ENCODE measurements around the gene MTRR. TPM values are rescaled to one million over a fixed set of nuclear protein-coding genes. Genes with fewer than 3 reads are reported as not detected.
A peak's percentile ranks its signal among the peaks of the same experiment; 100 is the strongest.

MTRR gene
- total and polyA plus RNA-seq, 3 experiments from 2014 or later, result 36.8 to 50.5 (median 45.5) TPM

DNA sequence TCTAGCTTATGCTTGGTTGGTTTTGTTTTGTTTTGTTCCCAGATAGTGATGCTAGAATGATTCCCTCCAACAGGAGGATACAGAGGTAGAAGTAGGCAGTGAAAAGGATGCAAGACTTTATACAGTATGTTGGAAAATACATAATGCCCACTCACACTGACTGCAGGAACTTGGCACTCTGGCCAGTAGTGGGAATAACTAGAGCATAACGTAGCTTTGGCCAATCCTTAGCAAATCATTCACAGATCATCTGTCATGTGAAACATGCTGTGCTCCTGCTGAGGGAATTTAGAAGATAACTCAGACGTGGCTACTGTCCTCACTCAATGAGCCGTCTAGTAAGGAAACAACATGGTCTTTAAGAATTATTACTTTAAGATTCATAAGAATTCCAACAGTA is 31.5 kb upstream of the MTRR start:
- no peaks in the 10 kb centered on the region for H3K36me3 ChIP-seq (ENCODE audit: insufficient read depth, low read length)
- H3K4me1 ChIP-seq (ENCODE audit: insufficient read depth, low read length), result no peaks in the 10 kb centered on the region
- CTCF ChIA-PET, result no interaction called here
- no peak overlapping the region for H3K27ac ChIP-seq (ENCODE audit: low read depth, low read length)
- H3K4me3 ChIP-seq (ENCODE audit: low read length), result no peak overlapping the region
- no peak overlapping the region for H3K4me3 Mint-ChIP-seq
- H3K27me3 Mint-ChIP-seq, result peaks cover 12 to 36% of the 10 kb centered on the region in 2 donors
- POLR2A ChIA-PET, result no interaction called here
- H3K4me1 Mint-ChIP-seq, result peaks cover 0 to 2% (median 0%) of the 10 kb centered on the region in 3 donors
- H3K27ac Mint-ChIP-seq, result peak overlapping the region in 1 of 8 donors; percentile 10
- H3K36me3 Mint-ChIP-seq, result peaks cover 0 to 7% (median 0%) of the 10 kb centered on the region in 3 donors
- H3K9me3 Mint-ChIP-seq, result no peaks in the 10 kb centered on the region
- H3K9me3 ChIP-seq (ENCODE audit: low read length), result no peaks in the 10 kb centered on the region
- H3K27me3 ChIP-seq (ENCODE audit: insufficient read depth, low read length, poor library complexity, severe bottlenecking), result no peaks in the 10 kb centered on the region
- DNase-seq, result no peak

DNA sequence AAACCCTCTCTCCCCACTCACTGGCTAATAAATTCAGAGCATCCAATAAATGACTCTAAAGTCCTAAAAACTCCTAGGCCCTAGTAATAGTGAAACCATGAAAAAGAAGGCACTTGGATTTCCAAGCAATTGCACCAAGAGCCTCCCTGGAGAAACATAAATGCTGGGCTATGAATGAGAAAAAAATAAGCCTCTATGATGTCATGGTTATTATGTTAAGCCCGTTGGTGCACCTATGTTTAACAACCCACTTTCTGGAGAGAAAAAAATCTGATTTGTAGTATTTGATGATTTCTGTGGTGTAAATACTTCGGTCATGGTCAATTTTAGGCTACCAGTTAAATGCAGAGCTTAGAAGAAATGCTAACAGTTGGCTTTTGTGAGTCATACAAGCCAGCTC is 26.4 kb upstream of the MTRR start:
- Mint-ChIP-seq H3K27me3 (peaks cover 24 to 69% of the 10 kb centered on the region in 2 donors), H3K27ac (no peak overlapping the region), H3K36me3 (peaks cover 0 to 7% (median 0%) of the 10 kb centered on the region in 3 donors), H3K4me1 (peaks cover 0 to 5% (median 0%) of the 10 kb centered on the region in 3 donors), H3K4me3 (no peak overlapping the region), H3K9me3 (peaks cover 0 to 2% (median 0%) of the 10 kb centered on the region in 5 donors)
- ChIA-PET CTCF (no interaction called here), POLR2A (no interaction called here)
- Histone ChIP-seq H3K4me3 (ENCODE audit: low read length) (no peak overlapping the region), H3K9me3 (ENCODE audit: low read length) (no peaks in the 10 kb centered on the region), H3K36me3 (ENCODE audit: insufficient read depth, low read length) (no peaks in the 10 kb centered on the region), H3K4me1 (ENCODE audit: insufficient read depth, low read length) (no peaks in the 10 kb centered on the region), H3K27me3 (ENCODE audit: insufficient read depth, low read length, poor library complexity, severe bottlenecking) (no peaks in the 10 kb centered on the region), H3K27ac (ENCODE audit: low read depth, low read length) (no peak overlapping the region)
- no peak for DNase-seq

- Mint-ChIP-seq H3K4me1 (peaks cover 3 to 7% (median 6%) of the 10 kb centered on the region in 3 donors), H3K36me3 (peaks cover 0 to 7% (median 0%) of the 10 kb centered on the region in 3 donors), H3K4me3 (no peak overlapping the region), H3K27ac (no peak overlapping the region), H3K9me3 (peaks cover 0 to 2% (median 0%) of the 10 kb centered on the region in 5 donors), H3K27me3 (peaks cover 30 to 79% of the 10 kb centered on the region in 2 donors)
- ChIA-PET POLR2A (no interaction called here), CTCF (no interaction called here)
- H3K27ac ChIP-seq (ENCODE audit: low read depth, low read length), result no peak overlapping the region
- no peak overlapping the region for H3K4me3 ChIP-seq (ENCODE audit: low read length)
- H3K36me3 ChIP-seq (ENCODE audit: insufficient read depth, low read length), result no peaks in the 10 kb centered on the region
- no peak for DNase-seq
- H3K4me1 ChIP-seq (ENCODE audit: insufficient read depth, low read length), result peaks cover 6% of the 10 kb centered on the region
- no peaks in the 10 kb centered on the region for H3K9me3 ChIP-seq (ENCODE audit: low read length)
- H3K27me3 ChIP-seq (ENCODE audit: insufficient read depth, low read length, poor library complexity, severe bottlenecking), result peaks cover 8% of the 10 kb centered on the region
Measured at GRCh38 chr5:7844901-7845300, 24.0 kb upstream of the MTRR start.

- POLR2A ChIA-PET, result no interaction called here
- Histone ChIP-seq H3K4me1 (ENCODE audit: insufficient read depth, low read length) (peaks cover 6% of the 10 kb centered on the region), H3K27me3 (ENCODE audit: insufficient read depth, low read length, poor library complexity, severe bottlenecking) (peaks cover 8% of the 10 kb centered on the region), H3K9me3 (ENCODE audit: low read length) (no peaks in the 10 kb centered on the region), H3K4me3 (ENCODE audit: low read length) (no peak overlapping the region), H3K27ac (ENCODE audit: low read depth, low read length) (no peak overlapping the region), H3K36me3 (ENCODE audit: insufficient read depth, low read length) (no peaks in the 10 kb centered on the region)
- no peak for DNase-seq
- H3K9me3 Mint-ChIP-seq, result peaks cover 0 to 2% (median 0%) of the 10 kb centered on the region in 5 donors
- CTCF ChIA-PET, result no interaction called here
- H3K36me3 Mint-ChIP-seq, result peaks cover 0 to 6% (median 0%) of the 10 kb centered on the region in 3 donors
- H3K4me3 Mint-ChIP-seq, result no peak overlapping the region
- peaks cover 30 to 75% of the 10 kb centered on the region in 2 donors for H3K27me3 Mint-ChIP-seq
- no peak overlapping the region for H3K27ac Mint-ChIP-seq
- H3K4me1 Mint-ChIP-seq, result peaks cover 5 to 9% (median 9%) of the 10 kb centered on the region in 3 donors
Measured at GRCh38 chr5:7845557-7845956, 23.4 kb upstream of the MTRR start.

DNA sequence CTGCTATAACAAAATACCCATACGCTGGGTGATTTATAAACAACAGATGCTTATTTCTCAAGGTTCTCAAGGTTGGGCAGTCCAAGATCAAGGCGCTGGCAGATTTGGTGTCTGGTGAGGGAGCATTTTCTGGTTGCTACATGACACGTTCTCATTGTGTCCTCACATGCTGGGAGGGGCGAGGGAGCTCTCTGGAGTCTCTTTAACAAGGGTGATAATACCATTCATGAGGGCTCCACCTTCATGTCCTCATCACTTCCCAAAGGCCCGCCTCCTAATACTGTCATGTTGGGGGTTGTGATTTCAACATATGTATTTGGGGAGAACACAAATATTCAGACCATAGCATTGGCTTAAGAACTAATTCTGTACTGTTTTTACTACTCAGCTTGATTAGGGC is 22.6 kb upstream of the MTRR start:
- CTCF ChIA-PET, result interaction anchor here (1.5 kb wide), 1 partner anchor 23 kb away, joined by 4 read pairs; the partner anchor contains the start of genes FASTKD3 and MTRR
- no peak overlapping the region for H3K27ac ChIP-seq (ENCODE audit: low read depth, low read length)
- H3K36me3 Mint-ChIP-seq, result no peaks in the 10 kb centered on the region
- no peak overlapping the region for H3K4me3 Mint-ChIP-seq
- H3K4me1 Mint-ChIP-seq, result peaks cover 8 to 13% (median 9%) of the 10 kb centered on the region in 3 donors
- no peak overlapping the region for H3K4me3 ChIP-seq (ENCODE audit: low read length)
- H3K27me3 ChIP-seq (ENCODE audit: insufficient read depth, low read length, poor library complexity, severe bottlenecking), result peaks cover 8% of the 10 kb centered on the region
- H3K36me3 ChIP-seq (ENCODE audit: insufficient read depth, low read length), result no peaks in the 10 kb centered on the region
- no peaks in the 10 kb centered on the region for H3K9me3 ChIP-seq (ENCODE audit: low read length)
- POLR2A ChIA-PET, result no interaction called here
- H3K27ac Mint-ChIP-seq, result peak overlapping the region in 1 of 8 donors; percentile 40
- H3K9me3 Mint-ChIP-seq, result peaks cover 0 to 2% (median 0%) of the 10 kb centered on the region in 5 donors
- H3K4me1 ChIP-seq (ENCODE audit: insufficient read depth, low read length), result peaks cover 6% of the 10 kb centered on the region
- H3K27me3 Mint-ChIP-seq, result peaks cover 33 to 70% of the 10 kb centered on the region in 2 donors
- DNase-seq, result no peak

- Histone ChIP-seq H3K4me1 (ENCODE audit: insufficient read depth, low read length) (peaks cover 6% of the 10 kb centered on the region), H3K27ac (ENCODE audit: low read depth, low read length) (no peak overlapping the region), H3K27me3 (ENCODE audit: insufficient read depth, low read length, poor library complexity, severe bottlenecking) (peaks cover 8% of the 10 kb centered on the region), H3K4me3 (ENCODE audit: low read length) (no peak overlapping the region), H3K36me3 (ENCODE audit: insufficient read depth, low read length) (no peaks in the 10 kb centered on the region), H3K9me3 (ENCODE audit: low read length) (no peaks in the 10 kb centered on the region)
- DNase-seq, result no peak
- Mint-ChIP-seq H3K36me3 (no peaks in the 10 kb centered on the region), H3K27ac (no peak overlapping the region), H3K4me3 (peak overlapping the region in 1 of 7 donors; percentile 25), H3K27me3 (peaks cover 36 to 66% of the 10 kb centered on the region in 2 donors), H3K9me3 (peaks cover 0 to 2% (median 0%) of the 10 kb centered on the region in 5 donors), H3K4me1 (peaks cover 16 to 28% (median 22%) of the 10 kb centered on the region in 3 donors)
- POLR2A ChIA-PET, result no interaction called here
- CTCF ChIA-PET, result no interaction called here
Measured at GRCh38 chr5:7848296-7848695, 20.7 kb upstream of the MTRR start.

DNA sequence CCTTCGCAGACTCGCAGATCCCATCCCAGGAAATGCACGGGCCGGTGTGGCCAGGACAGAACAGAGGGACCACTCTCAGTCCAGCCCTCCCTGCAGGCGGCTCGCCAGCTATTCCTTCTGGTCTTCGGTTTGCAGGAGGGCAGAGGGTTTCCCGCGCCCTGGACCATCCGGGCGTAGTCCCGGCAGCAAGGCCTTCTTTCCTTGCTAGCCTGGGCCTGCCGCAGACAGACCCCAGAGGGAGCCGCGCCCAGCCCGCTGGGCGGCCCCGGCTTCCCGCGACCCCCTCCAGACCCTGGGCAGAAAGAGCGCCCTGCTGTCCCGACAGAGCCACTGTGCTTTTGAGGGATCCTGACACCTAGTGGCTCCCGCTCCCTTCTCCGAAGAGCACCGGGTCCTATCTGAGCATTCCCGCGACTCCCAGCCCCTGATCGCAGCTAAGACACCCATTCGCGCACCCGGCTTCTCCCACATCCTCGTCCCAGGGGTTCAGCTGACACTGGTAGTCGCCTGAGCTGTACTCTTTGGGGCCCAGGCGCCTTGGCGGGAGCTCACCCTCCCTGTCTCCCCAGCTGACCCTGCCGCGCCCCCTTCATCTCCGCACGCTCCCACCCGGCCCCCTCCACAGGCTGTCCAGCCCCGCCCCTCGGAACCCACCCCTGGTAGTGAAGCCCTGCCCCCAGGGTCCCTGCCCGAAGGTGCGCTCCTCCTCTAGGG is 19.1 kb upstream of the MTRR start:
- H3K4me1 ChIP-seq (ENCODE audit: insufficient read depth, low read length), result peaks cover 6% of the 10 kb centered on the region
- no peak overlapping the region for H3K27ac ChIP-seq (ENCODE audit: low read depth, low read length)
- ChIA-PET POLR2A (interaction anchor here (1.4 kb wide), 1 partner anchor 23 kb away, joined by 4 read pairs; no protein-coding TSS in a partner anchor), CTCF (interaction anchor here (1.3 kb wide), 1 partner anchor 10 kb away, joined by 5 read pairs; no protein-coding TSS in a partner anchor)
- H3K4me3 ChIP-seq (ENCODE audit: low read length), result no peak overlapping the region
- H3K36me3 ChIP-seq (ENCODE audit: insufficient read depth, low read length), result no peaks in the 10 kb centered on the region
- Mint-ChIP-seq H3K4me3 (peak overlapping the region; percentile 79 to 88 (median 83)), H3K27ac (peak overlapping the region in 3 of 8 donors; percentile 25 to 74 (median 54)), H3K36me3 (no peaks in the 10 kb centered on the region), H3K9me3 (peaks cover 0 to 1% (median 0%) of the 10 kb centered on the region in 5 donors), H3K4me1 (peaks cover 16 to 28% (median 22%) of the 10 kb centered on the region in 3 donors), H3K27me3 (peaks cover 32 to 55% of the 10 kb centered on the region in 2 donors)
- no peaks in the 10 kb centered on the region for H3K9me3 ChIP-seq (ENCODE audit: low read length)
- DNase-seq, result no peak
- peaks cover 8% of the 10 kb centered on the region for H3K27me3 ChIP-seq (ENCODE audit: insufficient read depth, low read length, poor library complexity, severe bottlenecking)
